ENCODE results near the gene COL6A2. TPM values are rescaled to one million over a fixed set of nuclear protein-coding genes. Genes with fewer than 3 reads are reported as not detected.

Gene COL6A2
- total RNA-seq, 1 donor from 2014 or later, result 1,821 TPM

DNA sequence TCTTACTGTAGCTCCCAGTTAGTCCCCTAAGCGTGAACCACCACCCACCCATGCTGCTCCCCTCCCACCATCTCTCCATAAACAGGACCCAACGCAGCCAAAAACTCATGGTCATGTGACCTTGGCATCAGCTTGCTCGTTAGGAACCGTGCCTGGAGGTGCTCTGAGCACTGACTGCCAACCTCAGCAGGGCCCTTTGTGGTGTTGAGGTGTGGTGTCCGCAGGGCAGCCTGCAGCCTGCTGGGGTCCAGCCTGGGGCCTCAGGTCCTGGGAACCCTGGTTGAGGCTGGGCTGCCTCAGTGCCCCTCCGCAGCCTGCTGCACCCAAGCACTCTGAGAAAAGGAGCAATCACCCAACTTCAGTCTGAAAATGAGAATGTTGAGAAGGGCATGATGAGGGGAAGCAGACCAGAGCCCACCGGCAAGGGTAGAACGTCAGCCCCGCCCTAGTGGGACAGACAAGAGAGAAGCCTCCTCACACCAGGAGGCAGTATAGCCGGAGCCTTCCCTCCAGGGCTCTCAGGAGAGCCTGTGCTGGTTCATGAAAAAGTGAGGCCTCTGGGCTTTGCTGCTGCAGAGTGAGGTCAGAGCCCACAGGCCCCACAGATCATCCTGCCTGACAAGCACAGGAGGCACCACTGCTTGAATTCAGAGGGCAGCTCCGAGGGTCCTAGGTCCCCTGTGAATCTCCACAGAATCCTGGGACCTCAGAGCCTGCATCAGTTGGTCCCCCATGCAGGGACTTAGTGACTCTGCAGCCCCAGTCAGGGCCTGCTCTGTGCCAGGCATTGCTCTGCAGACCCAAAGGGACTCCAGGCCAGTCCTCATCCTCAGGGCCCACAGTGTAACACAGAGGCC lies 4.9 kb upstream of the COL6A2 start:
- Mint-ChIP-seq H3K36me3 (ENCODE audit: unreplicated experiment) (peaks cover 8% of the 10 kb centered on the region), H3K27ac (ENCODE audit: unreplicated experiment) (peak overlapping the region; percentile 89), H3K4me3 (ENCODE audit: unreplicated experiment) (no peak overlapping the region), H3K4me1 (ENCODE audit: unreplicated experiment) (peaks cover 13% of the 10 kb centered on the region), H3K9me3 (ENCODE audit: unreplicated experiment) (peaks cover 9% of the 10 kb centered on the region), H3K27me3 (ENCODE audit: unreplicated experiment) (no peaks in the 10 kb centered on the region)
- peak; percentile 79 for DNase-seq (ENCODE audit: extremely low spot score, unreplicated experiment)
- TF ChIP-seq, protein P1, sequence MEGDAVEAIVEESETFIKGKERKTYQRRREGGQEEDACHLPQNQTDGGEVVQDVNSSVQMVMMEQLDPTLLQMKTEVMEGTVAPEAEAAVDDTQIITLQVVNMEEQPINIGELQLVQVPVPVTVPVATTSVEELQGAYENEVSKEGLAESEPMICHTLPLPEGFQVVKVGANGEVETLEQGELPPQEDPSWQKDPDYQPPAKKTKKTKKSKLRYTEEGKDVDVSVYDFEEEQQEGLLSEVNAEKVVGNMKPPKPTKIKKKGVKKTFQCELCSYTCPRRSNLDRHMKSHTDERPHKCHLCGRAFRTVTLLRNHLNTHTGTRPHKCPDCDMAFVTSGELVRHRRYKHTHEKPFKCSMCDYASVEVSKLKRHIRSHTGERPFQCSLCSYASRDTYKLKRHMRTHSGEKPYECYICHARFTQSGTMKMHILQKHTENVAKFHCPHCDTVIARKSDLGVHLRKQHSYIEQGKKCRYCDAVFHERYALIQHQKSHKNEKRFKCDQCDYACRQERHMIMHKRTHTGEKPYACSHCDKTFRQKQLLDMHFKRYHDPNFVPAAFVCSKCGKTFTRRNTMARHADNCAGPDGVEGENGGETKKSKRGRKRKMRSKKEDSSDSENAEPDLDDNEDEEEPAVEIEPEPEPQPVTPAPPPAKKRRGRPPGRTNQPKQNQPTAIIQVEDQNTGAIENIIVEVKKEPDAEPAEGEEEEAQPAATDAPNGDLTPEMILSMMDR (IDR thresholded peaks at IDR 0.05), result no peak

DNA sequence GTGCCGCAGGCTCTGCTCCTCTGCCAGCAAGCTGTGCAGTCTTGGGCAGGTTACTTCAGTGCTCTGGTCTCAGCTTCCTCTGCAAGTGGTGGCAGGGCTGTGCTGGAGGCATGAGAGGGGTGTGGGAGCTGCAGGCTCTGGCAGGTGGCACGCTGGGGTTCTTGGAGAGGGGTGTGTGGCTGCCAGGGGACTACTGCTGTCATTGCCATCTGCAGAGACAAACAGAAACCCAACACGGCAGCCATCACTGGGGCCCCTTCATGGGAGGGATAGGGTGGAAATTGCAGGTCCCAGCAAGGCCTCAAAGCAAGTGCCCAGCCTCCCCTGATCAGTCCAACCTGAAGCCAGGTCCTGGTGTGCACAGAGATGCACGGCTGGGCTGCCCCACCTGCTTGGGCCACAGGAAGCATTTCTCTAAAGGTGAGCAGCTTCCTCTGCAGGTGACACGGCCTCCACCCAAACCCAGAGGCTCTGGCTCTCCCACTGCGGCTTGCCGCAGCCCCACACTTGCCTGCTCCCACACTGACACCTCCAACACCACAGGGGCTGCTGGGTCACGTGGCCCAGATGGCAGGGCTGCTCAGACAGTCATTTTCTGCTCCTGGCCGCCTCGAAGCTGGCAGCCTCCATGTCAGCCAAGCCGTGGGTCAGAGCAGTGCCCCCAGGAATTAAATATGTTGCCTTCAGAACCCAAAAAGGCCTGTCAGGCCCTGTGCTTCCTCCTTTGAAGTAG lies 4.1 kb upstream of the COL6A2 start:
- TF ChIP-seq, protein P1 (IDR thresholded peaks at IDR 0.05), result no peak
- H3K27ac Mint-ChIP-seq (ENCODE audit: unreplicated experiment), result no peak overlapping the region
- peaks cover 1% of the 10 kb centered on the region for H3K9me3 Mint-ChIP-seq (ENCODE audit: unreplicated experiment)
- no peaks in the 10 kb centered on the region for H3K36me3 Mint-ChIP-seq (ENCODE audit: unreplicated experiment)
- peak; percentile 83 for DNase-seq (ENCODE audit: extremely low spot score, unreplicated experiment)
- peaks cover 13% of the 10 kb centered on the region for H3K4me1 Mint-ChIP-seq (ENCODE audit: unreplicated experiment)
- no peaks in the 10 kb centered on the region for H3K27me3 Mint-ChIP-seq (ENCODE audit: unreplicated experiment)
- H3K4me3 Mint-ChIP-seq (ENCODE audit: unreplicated experiment), result no peak overlapping the region

DNA sequence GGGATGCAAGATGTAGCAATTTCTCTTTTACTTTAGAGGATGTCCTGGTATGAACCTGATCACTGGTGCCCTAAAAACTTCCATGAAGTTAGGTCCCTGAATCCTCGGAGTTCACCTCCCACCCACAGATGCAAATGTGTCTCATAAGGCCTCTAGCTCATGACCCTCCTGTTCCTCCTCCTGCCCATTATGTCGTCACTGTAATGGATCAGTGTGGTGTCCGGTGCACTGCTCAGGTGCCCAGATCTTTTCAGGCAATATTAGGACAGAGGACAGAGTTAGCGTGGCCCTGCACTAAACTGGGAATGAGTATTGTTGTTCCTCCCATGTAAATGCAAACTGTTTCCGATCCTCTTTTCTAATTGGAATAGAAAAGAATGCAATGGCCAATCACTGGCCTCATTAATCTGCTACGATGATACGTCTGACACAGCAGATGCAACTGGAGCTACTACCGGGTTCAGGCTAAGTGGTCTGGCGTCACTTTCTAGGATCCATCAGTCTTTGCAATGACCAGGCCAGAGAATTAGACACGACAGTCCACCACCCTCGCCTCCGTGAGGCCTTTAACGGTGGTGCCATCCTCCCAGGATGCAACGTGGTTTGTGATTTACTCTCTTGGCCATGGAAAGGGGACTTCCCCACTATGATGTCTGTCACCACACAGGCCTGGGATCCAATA lies 3.4 kb upstream of the COL6A2 start:
- Mint-ChIP-seq H3K27ac (ENCODE audit: unreplicated experiment) (no peak overlapping the region), H3K9me3 (ENCODE audit: unreplicated experiment) (no peaks in the 10 kb centered on the region), H3K4me3 (ENCODE audit: unreplicated experiment) (no peak overlapping the region), H3K27me3 (ENCODE audit: unreplicated experiment) (no peaks in the 10 kb centered on the region), H3K36me3 (ENCODE audit: unreplicated experiment) (no peaks in the 10 kb centered on the region), H3K4me1 (ENCODE audit: unreplicated experiment) (peaks cover 17% of the 10 kb centered on the region)
- TF ChIP-seq, protein P1 (IDR thresholded peaks at IDR 0.05), result no peak
- DNase-seq (ENCODE audit: extremely low spot score, unreplicated experiment), result peak; percentile 60

DNA sequence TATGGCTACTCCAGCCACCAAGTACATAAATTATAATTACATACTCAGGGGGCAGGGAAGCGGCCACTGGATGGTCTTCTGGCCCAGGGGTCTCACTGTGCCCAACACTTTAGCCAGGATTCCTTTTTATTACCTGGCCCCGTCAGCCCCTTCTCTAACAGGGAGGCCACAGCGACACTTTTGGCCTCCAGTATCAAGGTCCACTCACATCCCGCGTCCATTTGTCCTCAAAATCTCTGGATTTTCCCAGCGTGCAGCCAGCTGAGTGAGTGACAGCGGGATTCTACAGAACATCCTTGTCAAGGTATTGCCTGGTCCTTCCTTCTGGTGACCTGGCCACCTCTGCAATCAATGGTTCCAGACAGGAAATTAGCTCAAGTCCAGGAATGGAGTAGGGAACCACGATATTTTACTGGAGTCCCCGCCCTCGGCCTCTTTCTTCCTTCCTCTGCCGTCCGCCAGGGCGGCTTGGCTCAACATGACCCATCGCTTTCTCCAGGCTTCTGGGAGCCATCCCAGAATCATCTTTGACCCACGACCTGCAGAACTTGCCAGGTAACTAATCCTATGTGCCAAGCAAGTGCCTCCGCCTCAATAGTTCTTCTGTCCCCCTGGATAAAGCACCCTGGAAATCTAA lies 2.7 kb upstream of the COL6A2 start:
- TF ChIP-seq, protein P1 (IDR thresholded peaks at IDR 0.05), result no peak
- H3K27me3 Mint-ChIP-seq (ENCODE audit: unreplicated experiment), result no peaks in the 10 kb centered on the region
- H3K4me3 Mint-ChIP-seq (ENCODE audit: unreplicated experiment), result no peak overlapping the region
- no peaks in the 10 kb centered on the region for H3K36me3 Mint-ChIP-seq (ENCODE audit: unreplicated experiment)
- DNase-seq (ENCODE audit: extremely low spot score, unreplicated experiment), result peak; percentile 59
- H3K9me3 Mint-ChIP-seq (ENCODE audit: unreplicated experiment), result no peaks in the 10 kb centered on the region
- peaks cover 23% of the 10 kb centered on the region for H3K4me1 Mint-ChIP-seq (ENCODE audit: unreplicated experiment)
- H3K27ac Mint-ChIP-seq (ENCODE audit: unreplicated experiment), result no peak overlapping the region
